ENCODE data around the gene TTLL9.
"Not testable (repeated sequence)": the region's sequence is repeated elsewhere in the genome, so short reads cannot be mapped to it uniquely, and the experiment has no call there.

GRCh38 chr20:31917962-31918412, 47.6 kb downstream of the TTLL9 start:
- not testable (repeated sequence) for TF ChIP-seq POLR2A, CTCF (IDR thresholded peaks at IDR 0.05)

Data from right lobe of liver (tissue), 4 donors.